Measurements from ENCODE around the gene FGF7.

DNA sequence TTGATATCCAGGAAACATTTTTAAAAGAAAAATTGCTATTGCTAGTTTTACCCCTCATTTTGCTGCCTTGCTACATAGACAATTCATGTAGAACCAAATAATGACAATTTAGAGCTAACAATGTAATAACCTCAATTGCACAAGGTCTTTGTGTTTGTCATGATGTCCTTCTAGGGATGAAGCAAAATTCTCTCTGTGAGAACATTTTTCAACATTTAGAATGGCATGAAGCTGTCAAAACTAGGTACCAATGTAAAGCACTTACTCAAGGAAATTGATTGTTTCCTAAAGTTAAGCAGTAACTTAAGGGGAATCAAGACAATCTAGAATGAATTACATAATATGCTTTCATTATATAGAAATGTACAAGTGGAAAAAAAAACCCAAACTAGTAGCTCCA lies 7.9 kb upstream of the FGF7 start:
- TF ChIP-seq, protein P1, sequence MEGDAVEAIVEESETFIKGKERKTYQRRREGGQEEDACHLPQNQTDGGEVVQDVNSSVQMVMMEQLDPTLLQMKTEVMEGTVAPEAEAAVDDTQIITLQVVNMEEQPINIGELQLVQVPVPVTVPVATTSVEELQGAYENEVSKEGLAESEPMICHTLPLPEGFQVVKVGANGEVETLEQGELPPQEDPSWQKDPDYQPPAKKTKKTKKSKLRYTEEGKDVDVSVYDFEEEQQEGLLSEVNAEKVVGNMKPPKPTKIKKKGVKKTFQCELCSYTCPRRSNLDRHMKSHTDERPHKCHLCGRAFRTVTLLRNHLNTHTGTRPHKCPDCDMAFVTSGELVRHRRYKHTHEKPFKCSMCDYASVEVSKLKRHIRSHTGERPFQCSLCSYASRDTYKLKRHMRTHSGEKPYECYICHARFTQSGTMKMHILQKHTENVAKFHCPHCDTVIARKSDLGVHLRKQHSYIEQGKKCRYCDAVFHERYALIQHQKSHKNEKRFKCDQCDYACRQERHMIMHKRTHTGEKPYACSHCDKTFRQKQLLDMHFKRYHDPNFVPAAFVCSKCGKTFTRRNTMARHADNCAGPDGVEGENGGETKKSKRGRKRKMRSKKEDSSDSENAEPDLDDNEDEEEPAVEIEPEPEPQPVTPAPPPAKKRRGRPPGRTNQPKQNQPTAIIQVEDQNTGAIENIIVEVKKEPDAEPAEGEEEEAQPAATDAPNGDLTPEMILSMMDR (IDR thresholded peaks at IDR 0.05) = no peak
- no peak for TF ChIP-seq POLR2A (IDR thresholded peaks at IDR 0.05)
